ENCODE results near the gene HTR1E.
"Not testable (repeated sequence)": the region's sequence is repeated elsewhere in the genome, so short reads cannot be mapped to it uniquely, and the experiment has no call there.

The HTR1E gene

GRCh38 chr6:86937219-86938079 is at the start of gene HTR1E:
Gene HTR1E, plus strand, starts transcription at chr6:86937528. Its CDS starts 77,807 bp downstream, at chr6:87015335.
- DNase-seq (ENCODE audit: low read depth), result no peak

- no peak for DNase-seq (ENCODE audit: low read depth)
Observed at GRCh38 chr6:86888301-86888700, 49.0 kb upstream of the HTR1E start.

- DNase-seq (ENCODE audit: low read depth), result not testable (repeated sequence)
Observed at GRCh38 chr6:86897265-86897664, 40.1 kb upstream of the HTR1E start.

GRCh38 chr6:86913795-86914194 is 23.5 kb upstream of the HTR1E start:
- DNase-seq (ENCODE audit: low read depth), result no peak

- no peak for DNase-seq (ENCODE audit: low read depth)
Observed at GRCh38 chr6:86916393-86916792, 20.9 kb upstream of the HTR1E start.

- DNase-seq (ENCODE audit: low read depth), result not testable (repeated sequence)
Observed at GRCh38 chr6:86927138-86927537, 10.2 kb upstream of the HTR1E start.

- not testable (repeated sequence) for DNase-seq (ENCODE audit: low read depth)
Observed at GRCh38 chr6:86927859-86928258, 9.5 kb upstream of the HTR1E start.

GRCh38 chr6:86934365-86934764 is 3.0 kb upstream of the HTR1E start:
- DNase-seq (ENCODE audit: low read depth), result no peak

- DNase-seq (ENCODE audit: low read depth), result no peak
Observed at GRCh38 chr6:86936834-86937218, 502 bp upstream of the HTR1E start.

- DNase-seq (ENCODE audit: low read depth), result no peak
Observed at GRCh38 chr6:86938814-86939213, 1.5 kb downstream of the HTR1E start.

- no peak for DNase-seq (ENCODE audit: low read depth)
Observed at GRCh38 chr6:86941461-86941860, 4.1 kb downstream of the HTR1E start.

- DNase-seq (ENCODE audit: low read depth), result no peak
Observed at GRCh38 chr6:86942769-86943516, 5.6 kb downstream of the HTR1E start.

- no peak for DNase-seq (ENCODE audit: low read depth)
Observed at GRCh38 chr6:86943819-86944407, 6.6 kb downstream of the HTR1E start.

- no peak for DNase-seq (ENCODE audit: low read depth)
Observed at GRCh38 chr6:86949771-86950170, 12.4 kb downstream of the HTR1E start.

GRCh38 chr6:86952991-86953390 is 15.7 kb downstream of the HTR1E start:
- DNase-seq (ENCODE audit: low read depth), result no peak

GRCh38 chr6:86959656-86960055 is 22.3 kb downstream of the HTR1E start:
- no peak for DNase-seq (ENCODE audit: low read depth)

- no peak for DNase-seq (ENCODE audit: low read depth)
Observed at GRCh38 chr6:86961455-86962200, 24.3 kb downstream of the HTR1E start.

- DNase-seq (ENCODE audit: low read depth), result no peak
Observed at GRCh38 chr6:86963352-86963751, 26.0 kb downstream of the HTR1E start.

- DNase-seq (ENCODE audit: low read depth), result no peak
Observed at GRCh38 chr6:86964029-86964579, 26.8 kb downstream of the HTR1E start.

- no peak for DNase-seq (ENCODE audit: low read depth)
Observed at GRCh38 chr6:86966271-86966670, 28.9 kb downstream of the HTR1E start.

- DNase-seq (ENCODE audit: low read depth), result no peak
Observed at GRCh38 chr6:86969573-86969972, 32.2 kb downstream of the HTR1E start.

- no peak for DNase-seq (ENCODE audit: low read depth)
Observed at GRCh38 chr6:86973088-86973487, 35.8 kb downstream of the HTR1E start.
